ENCODE results near the gene MED10.

GRCh38 chr5:6344593-6344989 lies 33.8 kb downstream of the MED10 start:
- TF ChIP-seq POLR2A (IDR thresholded peaks at IDR 0.05; ENCODE audit: low read depth, low read length) (no peak), SPI1 (IDR thresholded peaks at IDR 0.05; ENCODE audit: low read depth, low read length) (no peak), POLR2AphosphoS5 (IDR thresholded peaks at IDR 0.05; ENCODE audit: low read depth, low read length) (no peak), TAF1 (IDR thresholded peaks at IDR 0.05; ENCODE audit: low read depth, low read length) (no peak)
